HepG2 (cell line): ENCODE results near the gene ESR1.
A peak's percentile ranks its signal among the peaks of the same experiment; 100 is the strongest.

Experiments used
- PHF21A ChIP-seq: sonication (generic); formaldehyde crosslinking; IDR thresholded peaks from 2 replicates; pipeline ENCODE4 v1.5.0; 2020; ENCODE audit warnings: mild to moderate bottlenecking, missing genetic modification reagents
- RORA ChIP-seq: sonication (generic); formaldehyde crosslinking; IDR thresholded peaks from 2 replicates; pipeline ENCODE4 v1.5.0; 2020; ENCODE audit warnings: mild to moderate bottlenecking, missing genetic modification reagents, moderate library complexity
- TAF1 ChIP-seq: sonication (generic); formaldehyde crosslinking; IDR thresholded peaks from 2 replicates; pipeline ENCODE4 v1.4.0; 2020; ENCODE audit warnings: missing genetic modification reagents
- USF2 ChIP-seq, 2 experiments: sonication (generic) in 1 of 2; formaldehyde crosslinking in 1 of 2; IDR thresholded peaks; 2 replicates each; pipeline versions ENCODE4 v1.5.1 to v1.6.1; 2011 to 2020; ENCODE audit warnings: borderline replicate concordance in 1 of 2, low read depth in 1 of 2, low read length in 1 of 2, mild to moderate bottlenecking in 1 of 2, missing genetic modification reagents in 1 of 2, moderate library complexity in 1 of 2
- ZNF333 ChIP-seq: sonication (generic); formaldehyde crosslinking; IDR thresholded peaks from 2 replicates; pipeline ENCODE4 v1.4.0; 2020; ENCODE audit warnings: mild to moderate bottlenecking, missing genetic modification reagents, borderline replicate concordance
- ZNF703 ChIP-seq: sonication (generic); formaldehyde crosslinking; IDR thresholded peaks from 2 replicates; pipeline ENCODE4 v1.5.1; 2020; ENCODE audit warnings: missing genetic modification reagents, mild to moderate bottlenecking, moderate library complexity, borderline replicate concordance
- TF ChIP-seq, protein P1 (sequence below): sonication (generic); formaldehyde crosslinking; IDR thresholded peaks from 2 replicates; pipeline ENCODE4 v1.5.0; 2020; ENCODE audit warnings: mild to moderate bottlenecking, missing genetic modification reagents, moderate library complexity

- TF ChIP-seq, protein P1, sequence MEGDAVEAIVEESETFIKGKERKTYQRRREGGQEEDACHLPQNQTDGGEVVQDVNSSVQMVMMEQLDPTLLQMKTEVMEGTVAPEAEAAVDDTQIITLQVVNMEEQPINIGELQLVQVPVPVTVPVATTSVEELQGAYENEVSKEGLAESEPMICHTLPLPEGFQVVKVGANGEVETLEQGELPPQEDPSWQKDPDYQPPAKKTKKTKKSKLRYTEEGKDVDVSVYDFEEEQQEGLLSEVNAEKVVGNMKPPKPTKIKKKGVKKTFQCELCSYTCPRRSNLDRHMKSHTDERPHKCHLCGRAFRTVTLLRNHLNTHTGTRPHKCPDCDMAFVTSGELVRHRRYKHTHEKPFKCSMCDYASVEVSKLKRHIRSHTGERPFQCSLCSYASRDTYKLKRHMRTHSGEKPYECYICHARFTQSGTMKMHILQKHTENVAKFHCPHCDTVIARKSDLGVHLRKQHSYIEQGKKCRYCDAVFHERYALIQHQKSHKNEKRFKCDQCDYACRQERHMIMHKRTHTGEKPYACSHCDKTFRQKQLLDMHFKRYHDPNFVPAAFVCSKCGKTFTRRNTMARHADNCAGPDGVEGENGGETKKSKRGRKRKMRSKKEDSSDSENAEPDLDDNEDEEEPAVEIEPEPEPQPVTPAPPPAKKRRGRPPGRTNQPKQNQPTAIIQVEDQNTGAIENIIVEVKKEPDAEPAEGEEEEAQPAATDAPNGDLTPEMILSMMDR (CRISPR knock-in tag), result 0 out of 2 replicates have a peak, but pooled peaks have one; percentile 6
- TF ChIP-seq USF2 (IDR thresholded peaks at IDR 0.05; ENCODE audit: low read depth, low read length) (no peak), USF2 (CRISPR knock-in tag; IDR thresholded peaks at IDR 0.05; ENCODE audit: borderline replicate concordance) (no peak), RORA (CRISPR knock-in tag) (no peak), PHF21A (no peak), ZNF703 (CRISPR knock-in tag) (no peak), ZNF333 (no peak), TAF1 (CRISPR knock-in tag) (no peak)
These were observed 271.3 kb downstream of the ESR1 start for GRCh38 chr6:152078804-152079203.
